PC-3 (cell line): ENCODE data around the gene ROGDI. TPM values are rescaled to one million over a fixed set of nuclear protein-coding genes. Genes with fewer than 3 reads are reported as not detected.

Experiments used
- ATAC-seq: fragments of 200-7000 bp; cut with Tn5 transposase; 2 replicates; pipeline ENCODE4 v1.9.1; 2020; ENCODE audit warnings: mild to moderate bottlenecking, moderate library complexity
- BruUV-seq: library from RNA; stranded (reverse); fragments of 400-500 nt; replicated peaks from 2 replicates; lab custom pipeline; 2021; lab: Mats Ljungman, UMichigan
- CTCF ChIA-PET: fragments of 300-600 bp; sonication (Branson Sonifier 250); formaldehyde crosslinking; loops from one replicate; lab custom pipeline; 2022; ENCODE audit warnings: antibody characterized with exemption; lab: Charles Lee
- POLR2A ChIA-PET: fragments of 300-600 bp; sonication (Branson Sonifier 250); formaldehyde crosslinking; loops from one replicate; lab custom pipeline; 2022; ENCODE audit warnings: antibody characterized with exemption; ENCODE audit not compliant: unreplicated experiment; lab: Charles Lee
- DNase-seq: peaks from one replicate; pipeline ENCODE4 v3.0.0-alpha.2; 2015
- H2AFZ ChIP-seq: fragments of 300-600 bp; sonication (generic); 2 replicates; pipeline ENCODE4 v1.6.0; 2016; ENCODE audit warnings: antibody characterized with exemption, low read length
- H3F3A ChIP-seq: fragments of 300-600 bp; sonication (generic); one replicate; pipeline ENCODE4 v1.6.0; 2017; ENCODE audit warnings: antibody characterized with exemption, low read length, control low read depth, mild to moderate bottlenecking; ENCODE audit not compliant: unreplicated experiment
- H3K27ac ChIP-seq: fragments of 300-600 bp; sonication (generic); 2 replicates; pipeline ENCODE4 v1.5.1; 2016; ENCODE audit warnings: mild to moderate bottlenecking, low read length
- H3K27me3 ChIP-seq: fragments of 300-600 bp; sonication (generic); 2 replicates; pipeline ENCODE4 v1.6.1; 2016; ENCODE audit warnings: low read length, mixed read lengths
- H3K36me3 ChIP-seq: fragments of 300-600 bp; sonication (generic); 2 replicates; pipeline ENCODE4 v1.6.1; 2016; ENCODE audit warnings: low read depth, mixed run types, low read length, mixed read lengths
- H3K4me1 ChIP-seq: fragments of 300-600 bp; sonication (generic); 2 replicates; pipeline ENCODE4 v1.5.1; 2016; ENCODE audit warnings: low read length; ENCODE audit not compliant: insufficient read depth
- H3K4me2 ChIP-seq: fragments of 300-600 bp; sonication (generic); 2 replicates; pipeline ENCODE4 v1.6.0; 2016; ENCODE audit warnings: low read length
- H3K4me3 ChIP-seq: fragments of 300-600 bp; sonication (generic); 2 replicates; pipeline ENCODE4 v1.5.1; 2016; ENCODE audit warnings: mild to moderate bottlenecking, low read length, mixed read lengths
- H3K79me2 ChIP-seq: fragments of 300-600 bp; sonication (generic); 2 replicates; pipeline ENCODE4 v1.6.1; 2017; ENCODE audit warnings: low read length, mixed read lengths
- H3K9ac ChIP-seq: fragments of 300-600 bp; sonication (generic); 2 replicates; pipeline ENCODE4 v1.6.0; 2016; ENCODE audit warnings: mild to moderate bottlenecking, low read length
- H3K9me2 ChIP-seq: fragments of 300-600 bp; sonication (generic); replicated peaks from 2 replicates; pipeline ENCODE4 v1.6.1; 2016; ENCODE audit warnings: mixed run types, low read length, mixed read lengths
- H3K9me3 ChIP-seq: fragments of 300-600 bp; sonication (generic); 2 replicates; pipeline ENCODE4 v1.6.1; 2016; ENCODE audit warnings: low read length, mixed read lengths
- H4K20me1 ChIP-seq: fragments of 300-600 bp; sonication (generic); 2 replicates; pipeline ENCODE4 v1.6.1; 2016; ENCODE audit warnings: low read length, mixed read lengths
- EZH2 ChIP-seq: fragments of 300-600 bp; sonication (generic); IDR thresholded peaks from one replicate; pipeline ENCODE4 v1.6.1; 2017; ENCODE audit warnings: antibody characterized with exemption, mild to moderate bottlenecking, low read length; ENCODE audit not compliant: unreplicated experiment
- EZH2phosphoT487 ChIP-seq: fragments of 300-600 bp; sonication (generic); IDR thresholded peaks from 2 replicates; pipeline ENCODE4 v1.6.1; 2018; ENCODE audit warnings: mild to moderate bottlenecking, antibody characterized with exemption, low read length, borderline replicate concordance
- intact Hi-C: fragments of 100-400 bp; cut with micrococcal nuclease; formaldehyde crosslinking; loops from 2 replicates; pipeline ENCODE4 v1.9.0; 2023
- total RNA-seq: library from RNA; depleted of rRNA; stranded (reverse); fragments of >200 nt; gene quantifications from 2 replicates; pipeline ENCODE4 v1.2.3, GENCODE V29; 2014
- TF ChIP-seq, protein P1 (sequence below): fragments of 300-600 bp; sonication (generic); conservative IDR thresholded peaks from 2 replicates; pipeline ENCODE4 v1.5.1; 2017; ENCODE audit warnings: antibody characterized with exemption, low read depth, mild to moderate bottlenecking, low read length

Gene ROGDI
- total RNA-seq, 1 experiment from 2014 or later = 23.3 TPM

DNA sequence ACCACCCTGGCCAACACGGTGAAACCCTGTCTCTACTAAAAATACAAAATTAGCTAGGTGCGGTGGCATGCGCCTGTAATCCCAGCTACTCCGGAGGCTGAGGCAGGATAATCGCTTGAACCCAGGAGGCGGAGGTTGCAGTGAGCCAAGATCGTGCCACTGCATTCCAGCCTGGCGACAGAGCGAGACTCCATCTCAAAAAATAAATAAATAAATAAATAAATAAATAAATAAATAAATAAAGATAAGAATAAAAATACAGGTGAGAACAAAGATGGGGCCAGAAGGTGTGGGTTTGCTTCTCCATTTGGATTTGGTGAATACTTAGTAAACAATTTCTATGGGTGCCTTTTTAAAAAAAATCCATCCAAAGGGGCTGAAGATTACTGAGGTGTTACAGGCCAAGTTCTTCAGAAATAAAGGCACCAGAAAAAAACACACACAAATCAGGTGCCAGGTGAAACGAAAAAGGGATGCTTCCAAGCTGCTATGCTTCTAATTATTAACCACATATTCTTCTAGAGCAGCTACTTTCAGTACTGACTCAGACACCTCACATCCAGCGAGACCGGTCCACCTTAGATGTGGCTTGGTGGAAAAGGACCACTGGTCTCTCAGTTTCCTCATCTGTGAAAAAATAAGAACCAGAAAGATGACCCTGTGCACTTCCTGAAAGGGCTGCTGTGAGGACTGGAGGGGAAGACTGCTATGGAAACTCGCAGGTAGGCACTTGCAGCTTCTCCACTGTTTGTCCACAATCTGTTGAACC, 35.5 kb upstream of the ROGDI start:
- BruUV-seq = no TSS peak
- ChIA-PET POLR2A (no interaction called here), CTCF (no interaction called here)
- Histone ChIP-seq H3K27me3 (no peaks in the 10 kb centered on the region), H3K9me2 (no peaks in the 10 kb centered on the region), H3K4me2 (no peak overlapping the region), H3K9me3 (no peaks in the 10 kb centered on the region), H3K36me3 (peaks cover 18% of the 10 kb centered on the region; the same call in 1 of the 2 replicates), H4K20me1 (no peaks in the 10 kb centered on the region), H3K4me3 (no peak overlapping the region), H3K9ac (no peak overlapping the region), H2AFZ (no peak overlapping the region), H3K4me1 (no peaks in the 10 kb centered on the region), H3K27ac (no peak overlapping the region), H3K79me2 (0 out of 2 replicates have a peak, but pooled peaks cover 9% of the 10 kb centered on the region), H3F3A (no peaks in the 10 kb centered on the region)
- DNase-seq (no peak), ATAC-seq (no peak)
- intact Hi-C loops = no loop called here
- TF ChIP-seq EZH2 = no peak
- TF ChIP-seq, protein P1, sequence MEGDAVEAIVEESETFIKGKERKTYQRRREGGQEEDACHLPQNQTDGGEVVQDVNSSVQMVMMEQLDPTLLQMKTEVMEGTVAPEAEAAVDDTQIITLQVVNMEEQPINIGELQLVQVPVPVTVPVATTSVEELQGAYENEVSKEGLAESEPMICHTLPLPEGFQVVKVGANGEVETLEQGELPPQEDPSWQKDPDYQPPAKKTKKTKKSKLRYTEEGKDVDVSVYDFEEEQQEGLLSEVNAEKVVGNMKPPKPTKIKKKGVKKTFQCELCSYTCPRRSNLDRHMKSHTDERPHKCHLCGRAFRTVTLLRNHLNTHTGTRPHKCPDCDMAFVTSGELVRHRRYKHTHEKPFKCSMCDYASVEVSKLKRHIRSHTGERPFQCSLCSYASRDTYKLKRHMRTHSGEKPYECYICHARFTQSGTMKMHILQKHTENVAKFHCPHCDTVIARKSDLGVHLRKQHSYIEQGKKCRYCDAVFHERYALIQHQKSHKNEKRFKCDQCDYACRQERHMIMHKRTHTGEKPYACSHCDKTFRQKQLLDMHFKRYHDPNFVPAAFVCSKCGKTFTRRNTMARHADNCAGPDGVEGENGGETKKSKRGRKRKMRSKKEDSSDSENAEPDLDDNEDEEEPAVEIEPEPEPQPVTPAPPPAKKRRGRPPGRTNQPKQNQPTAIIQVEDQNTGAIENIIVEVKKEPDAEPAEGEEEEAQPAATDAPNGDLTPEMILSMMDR = no peak
- no peak for TF ChIP-seq EZH2phosphoT487

DNA sequence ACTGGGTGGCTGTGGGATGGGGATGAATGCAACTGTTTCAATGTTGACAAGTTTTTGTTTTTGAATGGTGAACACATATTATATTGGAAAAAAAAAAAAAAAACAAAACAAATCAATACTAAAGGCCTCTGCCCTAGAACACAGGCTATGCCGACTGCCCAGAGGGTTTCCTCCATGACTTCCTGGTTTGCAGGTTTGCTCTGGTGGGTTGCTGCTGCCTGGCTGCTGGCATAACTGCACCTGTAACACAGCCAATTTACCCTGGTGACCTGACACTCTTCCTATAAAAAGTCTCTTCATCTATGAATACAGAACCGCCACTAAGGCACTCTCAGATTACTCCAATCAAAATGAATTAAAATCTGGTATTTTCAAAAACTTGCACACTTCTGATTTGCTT, 34.3 kb upstream of the ROGDI start:
- ChIA-PET POLR2A (no interaction called here), CTCF (no interaction called here)
- Histone ChIP-seq H3K9me2 (no peaks in the 10 kb centered on the region), H3K79me2 (0 out of 2 replicates have a peak, but pooled peaks cover 9% of the 10 kb centered on the region), H3K27me3 (no peaks in the 10 kb centered on the region), H3K9me3 (no peaks in the 10 kb centered on the region), H3F3A (no peaks in the 10 kb centered on the region), H2AFZ (no peak overlapping the region), H3K4me2 (no peak overlapping the region), H3K4me3 (no peak overlapping the region), H4K20me1 (no peaks in the 10 kb centered on the region), H3K4me1 (no peaks in the 10 kb centered on the region), H3K9ac (no peak overlapping the region), H3K27ac (no peak overlapping the region), H3K36me3 (peaks cover 18% of the 10 kb centered on the region; the same call in 1 of the 2 replicates)
- BruUV-seq = no TSS peak
- DNase-seq (no peak), ATAC-seq (no peak)
- intact Hi-C loops = no loop called here
- TF ChIP-seq, protein P1 = no peak
- TF ChIP-seq EZH2 (no peak), EZH2phosphoT487 (no peak)

DNA sequence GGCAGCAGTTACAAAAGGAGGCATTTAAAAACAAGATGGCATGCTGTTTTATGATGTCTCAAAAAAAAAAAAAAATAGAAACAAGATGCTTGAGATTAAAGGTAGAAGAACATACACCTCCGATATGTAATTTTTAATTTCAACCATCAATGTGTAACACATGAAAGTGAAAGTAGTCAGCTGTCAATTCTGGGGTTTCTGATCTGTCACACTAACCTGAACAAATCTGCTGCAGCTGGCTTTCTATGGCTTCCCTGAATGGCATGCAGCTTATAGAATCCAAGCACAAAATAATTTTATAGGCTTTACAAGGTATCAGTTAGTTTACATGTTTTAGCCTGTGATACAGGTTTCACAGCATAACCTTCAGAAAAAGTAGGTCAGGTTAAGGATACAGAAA, 31.2 kb upstream of the ROGDI start:
- H3K9me2 ChIP-seq = no peaks in the 10 kb centered on the region
- H3K27ac ChIP-seq = no peak overlapping the region
- DNase-seq (no peak), ATAC-seq (no peak)
- H3K79me2 ChIP-seq = 0 out of 2 replicates have a peak, but pooled peaks cover 9% of the 10 kb centered on the region
- H3K9me3 ChIP-seq = no peaks in the 10 kb centered on the region
- POLR2A ChIA-PET = no interaction called here
- no peak overlapping the region for H2AFZ ChIP-seq
- H3K27me3 ChIP-seq = no peaks in the 10 kb centered on the region
- H3K4me1 ChIP-seq = no peaks in the 10 kb centered on the region
- intact Hi-C loops = no loop called here
- CTCF ChIA-PET = no interaction called here
- H3K36me3 ChIP-seq = peaks cover 9% of the 10 kb centered on the region; the same call in 1 of the 2 replicates
- H3K4me2 ChIP-seq = no peak overlapping the region
- TF ChIP-seq EZH2phosphoT487 = no peak
- TF ChIP-seq EZH2 = no peak
- TF ChIP-seq, protein P1 = no peak
- no peak overlapping the region for H3K4me3 ChIP-seq
- no peak overlapping the region for H3K9ac ChIP-seq
- BruUV-seq = no TSS peak
- H4K20me1 ChIP-seq = no peaks in the 10 kb centered on the region
- H3F3A ChIP-seq = no peaks in the 10 kb centered on the region
